D721Med (cell line): ENCODE results near the gene CCDC6.

Experiments
- DNase-seq: peaks from one replicate; pipeline ENCODE4 v3.0.0; 2011; ENCODE audit warnings: low spot score; ENCODE audit not compliant: insufficient read length
- FAIRE-seq: peaks from 2 replicates; lab custom pipeline; 2011; peaks lifted over from hg19 to GRCh38; lab: Jason Lieb, UNC
- TF ChIP-seq, protein P1 (sequence below): IDR thresholded peaks from 2 replicates; pipeline ENCODE4 v1.5.1; 2012; ENCODE audit warnings: mild to moderate bottlenecking, control low read depth; ENCODE audit not compliant: insufficient read depth; ENCODE audit errors: missing control alignments

CCDC6 gene

DNA sequence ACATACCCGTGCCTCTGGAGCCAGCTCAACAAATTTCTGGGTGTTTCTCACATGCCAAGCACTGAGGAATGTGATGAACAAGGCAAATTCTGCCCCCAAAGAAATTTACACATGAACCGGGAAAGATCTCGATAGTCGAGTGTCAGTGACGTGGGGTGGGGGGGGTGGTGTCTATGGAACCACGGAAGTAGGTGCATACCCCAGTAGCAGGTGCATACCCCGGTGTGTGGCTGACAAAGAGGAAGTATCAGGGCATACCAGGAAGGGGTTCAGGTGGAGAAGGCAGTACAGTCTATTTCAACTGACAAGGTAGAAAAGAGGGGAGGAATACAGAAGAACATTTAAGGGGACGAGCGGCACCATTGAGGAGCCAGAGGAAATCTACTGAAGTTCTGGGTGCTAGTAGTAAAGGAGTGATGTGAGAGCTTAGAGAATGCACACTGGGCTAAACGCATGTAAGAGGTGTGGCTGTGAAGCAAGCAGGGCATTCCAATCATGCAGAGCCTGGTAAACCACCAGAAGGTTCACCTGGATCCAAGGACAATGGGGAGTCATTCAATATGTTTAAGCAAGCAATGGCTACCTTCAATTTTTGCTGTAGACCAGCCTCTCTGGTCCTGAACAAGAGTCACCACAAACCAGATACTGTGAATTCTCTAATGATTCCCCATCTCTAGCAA lies 6.2 kb downstream of the CCDC6 start:
- TF ChIP-seq, protein P1, sequence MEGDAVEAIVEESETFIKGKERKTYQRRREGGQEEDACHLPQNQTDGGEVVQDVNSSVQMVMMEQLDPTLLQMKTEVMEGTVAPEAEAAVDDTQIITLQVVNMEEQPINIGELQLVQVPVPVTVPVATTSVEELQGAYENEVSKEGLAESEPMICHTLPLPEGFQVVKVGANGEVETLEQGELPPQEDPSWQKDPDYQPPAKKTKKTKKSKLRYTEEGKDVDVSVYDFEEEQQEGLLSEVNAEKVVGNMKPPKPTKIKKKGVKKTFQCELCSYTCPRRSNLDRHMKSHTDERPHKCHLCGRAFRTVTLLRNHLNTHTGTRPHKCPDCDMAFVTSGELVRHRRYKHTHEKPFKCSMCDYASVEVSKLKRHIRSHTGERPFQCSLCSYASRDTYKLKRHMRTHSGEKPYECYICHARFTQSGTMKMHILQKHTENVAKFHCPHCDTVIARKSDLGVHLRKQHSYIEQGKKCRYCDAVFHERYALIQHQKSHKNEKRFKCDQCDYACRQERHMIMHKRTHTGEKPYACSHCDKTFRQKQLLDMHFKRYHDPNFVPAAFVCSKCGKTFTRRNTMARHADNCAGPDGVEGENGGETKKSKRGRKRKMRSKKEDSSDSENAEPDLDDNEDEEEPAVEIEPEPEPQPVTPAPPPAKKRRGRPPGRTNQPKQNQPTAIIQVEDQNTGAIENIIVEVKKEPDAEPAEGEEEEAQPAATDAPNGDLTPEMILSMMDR: no peak
- FAIRE-seq (no peak), DNase-seq (no peak)

DNA sequence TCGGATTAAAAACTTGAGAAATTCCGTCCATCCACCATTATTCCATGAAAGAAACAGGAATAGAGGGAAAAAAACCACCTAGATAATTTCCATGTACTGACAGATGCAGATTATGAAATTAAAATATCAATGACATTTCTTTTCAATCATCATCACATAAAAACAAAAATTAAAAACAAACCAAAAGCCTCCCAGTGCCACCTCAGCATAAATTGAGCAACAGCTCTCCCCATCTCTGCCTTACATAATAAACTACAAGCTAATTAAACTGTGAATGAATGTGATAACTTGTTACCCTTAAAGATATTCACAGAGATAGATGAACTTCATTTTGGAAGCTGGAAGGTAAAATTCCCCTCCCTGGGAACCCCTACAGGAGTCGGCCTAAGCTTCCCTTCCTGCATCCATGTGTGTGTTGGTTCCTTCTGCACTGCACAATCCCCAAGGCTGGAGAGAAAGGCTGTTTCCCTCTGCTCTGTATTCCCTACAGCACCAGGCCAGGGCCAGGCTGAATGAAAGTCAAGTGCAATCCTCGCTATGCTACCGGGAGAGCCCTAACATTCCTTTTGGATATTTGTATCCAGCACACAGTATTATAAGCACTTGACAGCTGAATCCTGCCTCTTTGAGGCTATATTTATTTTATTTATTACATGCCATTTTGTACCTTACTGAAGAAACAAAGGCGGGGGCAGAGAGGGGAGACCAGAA lies 8.1 kb downstream of the CCDC6 start:
- DNase-seq (no peak), FAIRE-seq (no peak)
- TF ChIP-seq, protein P1: no peak

DNA sequence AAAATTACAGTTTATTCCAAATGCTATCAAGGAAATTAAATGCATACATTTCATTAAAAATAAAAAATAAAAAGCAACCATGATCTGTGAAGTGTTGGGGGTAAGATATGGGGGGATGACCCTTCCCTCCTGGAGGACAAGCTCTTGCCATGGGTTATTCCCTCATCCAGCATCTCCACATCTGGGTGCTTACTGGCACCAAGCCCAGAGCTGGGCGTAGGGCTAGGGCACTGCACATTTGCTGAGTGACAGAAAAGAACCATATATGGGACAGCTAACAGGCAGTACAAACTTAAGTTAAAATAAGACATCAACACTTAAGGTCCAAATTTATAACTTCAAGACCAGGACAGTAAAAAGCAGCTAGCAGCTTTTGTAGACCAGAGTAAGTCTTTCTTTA lies 10.2 kb downstream of the CCDC6 start:
- FAIRE-seq (no peak), DNase-seq (no peak)
- TF ChIP-seq, protein P1: no peak

DNA sequence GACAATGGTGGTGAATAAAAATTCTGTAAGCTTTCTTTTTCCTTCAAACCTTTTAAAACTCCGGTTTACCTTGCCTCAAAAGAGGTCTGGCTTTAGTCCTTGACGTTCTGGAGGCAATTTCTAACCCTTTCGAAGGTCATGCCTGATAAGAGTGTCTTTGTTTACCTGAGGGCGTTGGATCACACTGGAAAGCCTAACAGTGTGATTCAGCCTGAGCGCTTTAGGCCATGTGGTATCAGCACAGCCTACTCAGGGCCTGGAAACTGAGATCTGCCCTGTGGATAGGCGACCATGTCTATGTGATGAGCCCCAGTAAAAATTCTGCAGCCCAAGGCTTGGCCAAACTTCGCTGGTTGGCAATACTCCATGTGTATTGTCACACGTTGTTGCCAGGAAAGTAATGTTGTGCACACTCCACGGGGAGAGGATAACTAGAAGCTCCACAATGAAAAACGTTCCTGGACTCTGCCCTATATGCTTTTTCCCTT lies 10.7 kb downstream of the CCDC6 start:
- no peak for FAIRE-seq
- no peak for DNase-seq
- TF ChIP-seq, protein P1: no peak

DNA sequence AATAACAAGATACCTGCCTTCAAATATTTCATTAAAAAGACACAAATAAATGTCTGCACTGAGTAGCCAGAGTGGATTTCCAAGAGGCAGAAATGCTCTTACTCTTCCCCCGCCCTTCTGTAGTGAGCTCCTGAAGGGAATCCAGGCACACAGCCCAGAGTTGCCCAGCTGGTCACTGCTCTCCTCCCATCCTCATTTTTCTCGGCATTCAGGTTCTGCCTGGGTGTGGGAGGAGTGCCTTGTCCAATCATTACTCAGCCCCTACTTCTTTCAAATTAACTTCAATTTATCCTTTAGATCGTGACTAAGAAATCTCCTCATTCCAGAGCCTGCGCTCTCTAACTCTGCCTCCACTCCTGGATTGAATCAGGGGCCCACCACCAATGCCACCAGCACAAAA lies 12.2 kb downstream of the CCDC6 start:
- TF ChIP-seq, protein P1: no peak
- DNase-seq (no peak), FAIRE-seq (no peak)

DNA sequence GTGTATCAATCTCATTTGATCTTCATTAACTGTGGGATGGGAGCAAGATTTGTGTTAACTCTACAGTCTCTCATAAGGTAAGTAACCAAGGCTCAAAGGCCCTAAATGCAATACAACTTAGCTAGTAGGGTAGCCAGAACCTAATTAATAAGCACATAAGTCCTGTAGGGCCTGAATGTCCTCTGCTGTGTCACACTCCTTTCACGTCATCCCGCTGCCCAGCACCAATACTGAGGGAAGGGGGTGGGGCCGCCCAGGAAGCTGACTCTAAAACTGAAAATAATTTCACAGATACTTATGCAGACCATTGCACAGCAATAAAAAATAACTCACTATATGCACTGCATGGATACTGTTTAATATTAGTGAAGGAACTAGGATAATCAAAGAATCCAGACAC lies 13.7 kb downstream of the CCDC6 start:
- FAIRE-seq (no peak), DNase-seq (no peak)
- TF ChIP-seq, protein P1: no peak

DNA sequence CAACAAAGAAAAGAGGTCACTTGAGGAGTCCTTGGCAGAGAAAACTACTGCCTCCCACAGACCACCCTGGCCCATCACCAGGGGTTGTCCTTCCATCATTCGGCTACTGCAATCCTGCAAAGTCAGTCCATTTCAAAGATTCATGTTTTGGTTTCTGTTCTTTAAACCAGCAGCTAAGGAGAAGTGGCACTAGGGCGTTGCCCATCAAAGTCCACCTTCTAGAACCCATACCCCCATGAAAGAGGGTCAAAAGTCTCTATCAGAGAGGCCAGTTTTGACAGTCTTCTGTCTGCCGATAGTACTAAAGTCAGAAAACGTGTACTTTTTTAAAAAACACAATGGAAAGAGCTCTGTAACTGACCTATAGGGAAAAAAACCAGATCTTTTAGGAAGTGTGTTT lies 14.4 kb downstream of the CCDC6 start:
- TF ChIP-seq, protein P1: no peak
- FAIRE-seq: no peak
- DNase-seq: no peak
